Activated CD4-positive, alpha-beta T cell treated with anti-CD3 and anti-CD28 coated beads, Interleukin-2, amount 10 ng/mL, durations not matched to agents 7 days and 5 days (primary cell): ENCODE data around the gene TM9SF1. TPM values are rescaled to one million over a fixed set of nuclear protein-coding genes. Genes with fewer than 3 reads are reported as not detected.
"Not testable (repeated sequence)": the region's sequence is repeated elsewhere in the genome, so short reads cannot be mapped to it uniquely, and the experiment has no call there.

ENCODE experiments used
- CTCF ChIA-PET: fragments of 350-600 bp; sonication (Branson Sonifier 250); formaldehyde crosslinking; loops from one replicate; lab custom pipeline; 2021; ENCODE audit warnings: antibody characterized with exemption; lab: Charles Lee
- POLR2A ChIA-PET: fragments of 350-600 bp; sonication (Branson Sonifier 250); formaldehyde crosslinking; loops from one replicate; lab custom pipeline; 2021; ENCODE audit warnings: antibody characterized with exemption; lab: Charles Lee
- DNase-seq: peaks from one replicate; pipeline ENCODE4 v3.0.0-alpha.2; 2020
- H3K27ac Mint-ChIP-seq: one replicate; pipeline ENCODE4 v1.8.0; 2021; ENCODE audit warnings: mild to moderate bottlenecking, moderate library complexity, mixed read lengths
- H3K27me3 Mint-ChIP-seq: one replicate; pipeline ENCODE4 v1.8.0; 2021; ENCODE audit warnings: mixed read lengths
- H3K36me3 Mint-ChIP-seq: one replicate; pipeline ENCODE4 v1.8.0; 2021; ENCODE audit warnings: low read depth, mixed read lengths
- H3K4me1 Mint-ChIP-seq: one replicate; pipeline ENCODE4 v1.8.0; 2021; ENCODE audit warnings: mixed read lengths
- H3K4me3 Mint-ChIP-seq: one replicate; pipeline ENCODE4 v1.8.0; 2021; ENCODE audit warnings: mild to moderate bottlenecking, moderate library complexity, mixed read lengths
- H3K9me3 Mint-ChIP-seq: one replicate; pipeline ENCODE4 v1.8.0; 2021; ENCODE audit warnings: mixed read lengths
- total RNA-seq, 2 experiments: library from RNA; stranded (reverse); gene quantifications; one replicate each; pipeline ENCODE4 v1.2.3, GENCODE V29; 2021

TM9SF1 gene
- total RNA-seq, 2 experiments from 2014 or later = 28.6 to 33.2 TPM

- no peak for DNase-seq
- H3K27me3 Mint-ChIP-seq = no peaks in the 10 kb centered on the region
- no peak overlapping the region for H3K27ac Mint-ChIP-seq
- ChIA-PET CTCF (interaction anchor here (0.9 to 1.7 kb wide), 3 partner anchors 24 to 43 kb away, joined by 3 to 5 read pairs (median 3); partner anchors contain the start of genes IRF9 and TINF2), POLR2A (no interaction called here)
- H3K9me3 Mint-ChIP-seq = peaks cover 11% of the 10 kb centered on the region
- peaks cover 13% of the 10 kb centered on the region for H3K4me1 Mint-ChIP-seq
- H3K36me3 Mint-ChIP-seq = peaks cover 88% of the 10 kb centered on the region
- H3K4me3 Mint-ChIP-seq = no peak overlapping the region
These were observed 9.2 kb upstream of the TM9SF1 start for GRCh38 chr14:24204163-24205146.

GRCh38 chr14:24203249-24203886 lies 8.1 kb upstream of the TM9SF1 start:
- H3K4me3 Mint-ChIP-seq, DNase-seq, H3K27me3 Mint-ChIP-seq, POLR2A ChIA-PET, H3K27ac Mint-ChIP-seq: not testable (repeated sequence)
- H3K9me3 Mint-ChIP-seq = peaks cover 11% of the 10 kb centered on the region
- H3K4me1 Mint-ChIP-seq = peaks cover 22% of the 10 kb centered on the region
- H3K36me3 Mint-ChIP-seq = peaks cover 93% of the 10 kb centered on the region
- CTCF ChIA-PET = interaction anchor here (0.9 to 1.7 kb wide), 3 partner anchors 26 to 42 kb away, joined by 3 to 5 read pairs (median 3); partner anchors contain the start of genes IRF9 and TINF2

- H3K27ac Mint-ChIP-seq, POLR2A ChIA-PET, H3K27me3 Mint-ChIP-seq, H3K4me3 Mint-ChIP-seq, DNase-seq: not testable (repeated sequence)
- peaks cover 86% of the 10 kb centered on the region for H3K36me3 Mint-ChIP-seq
- H3K9me3 Mint-ChIP-seq = peaks cover 11% of the 10 kb centered on the region
- H3K4me1 Mint-ChIP-seq = peaks cover 26% of the 10 kb centered on the region
- CTCF ChIA-PET = interaction anchor here (1.7 kb wide), 1 partner anchor 41 kb away, joined by 5 read pairs; the partner anchor contains the start of gene IRF9
These were observed 7.3 kb upstream of the TM9SF1 start for GRCh38 chr14:24202538-24202937.

GRCh38 chr14:24198814-24199524 lies 3.7 kb upstream of the TM9SF1 start:
- peaks cover 11% of the 10 kb centered on the region for H3K9me3 Mint-ChIP-seq
- ChIA-PET CTCF (interaction anchor here (0.6 to 1.6 kb wide), 2 partner anchors 38 to 225 kb away, joined by 4 to 6 read pairs; partner anchors contain the start of gene IRF9), POLR2A (no interaction called here)
- no peak overlapping the region for H3K4me3 Mint-ChIP-seq
- H3K36me3 Mint-ChIP-seq = peaks cover 65% of the 10 kb centered on the region
- H3K27me3 Mint-ChIP-seq = no peaks in the 10 kb centered on the region
- DNase-seq = no peak
- peak overlapping the region; percentile 37 for H3K27ac Mint-ChIP-seq
- peaks cover 41% of the 10 kb centered on the region for H3K4me1 Mint-ChIP-seq

- peak overlapping the region; percentile 98 for H3K4me3 Mint-ChIP-seq
- H3K9me3 Mint-ChIP-seq = peaks cover 1% of the 10 kb centered on the region
- DNase-seq = no peak
- H3K36me3 Mint-ChIP-seq = peaks cover 57% of the 10 kb centered on the region
- POLR2A ChIA-PET = no interaction called here
- peak overlapping the region; percentile 66 for H3K27ac Mint-ChIP-seq
- CTCF ChIA-PET = interaction anchor here (0.8 to 2.3 kb wide), 4 partner anchors 9 to 234 kb away, joined by 3 to 5 read pairs (median 4); partner anchors contain the start of gene TINF2
- no peaks in the 10 kb centered on the region for H3K27me3 Mint-ChIP-seq
- peaks cover 50% of the 10 kb centered on the region for H3K4me1 Mint-ChIP-seq
These were observed 1.8 kb upstream of the TM9SF1 start for GRCh38 chr14:24197056-24197450.

GRCh38 chr14:24196071-24197055 lies 1.1 kb upstream of the TM9SF1 start:
- CTCF ChIA-PET = interaction anchor here (1.0 to 2.3 kb wide), 10 partner anchors 10 to 235 kb away, joined by 4 to 12 read pairs (median 5); partner anchors contain the start of genes CIDEB, IRF9, LTB4R2 and MDP1
- H3K4me1 Mint-ChIP-seq = peaks cover 54% of the 10 kb centered on the region
- no peak for DNase-seq
- POLR2A ChIA-PET = interaction anchor here (0.9 to 1.2 kb wide), 3 partner anchors 10 to 112 kb away, joined by 3 to 4 read pairs (median 3); partner anchors contain the start of genes CIDEB and IRF9
- H3K36me3 Mint-ChIP-seq = peaks cover 56% of the 10 kb centered on the region
- H3K27ac Mint-ChIP-seq = peak overlapping the region; percentile 99
- no peaks in the 10 kb centered on the region for H3K27me3 Mint-ChIP-seq
- peak overlapping the region; percentile 98 for H3K4me3 Mint-ChIP-seq
- H3K9me3 Mint-ChIP-seq = no peaks in the 10 kb centered on the region

GRCh38 chr14:24194873-24195185 lies 412 bp downstream of the TM9SF1 start:
- H3K4me1 Mint-ChIP-seq = peaks cover 61% of the 10 kb centered on the region
- peak overlapping the region; percentile 98 for H3K4me3 Mint-ChIP-seq
- ChIA-PET POLR2A (interaction anchor here (1.2 kb wide), 1 partner anchor 34 kb away, joined by 4 read pairs; the partner anchor contains the start of gene IRF9), CTCF (interaction anchor here (0.5 to 2.3 kb wide), 8 partner anchors 14 to 237 kb away, joined by 3 to 12 read pairs (median 5); partner anchors contain the start of genes IRF9, LTB4R2, MDP1 and TINF2)
- no peak for DNase-seq
- H3K36me3 Mint-ChIP-seq = peaks cover 53% of the 10 kb centered on the region
- H3K27ac Mint-ChIP-seq = peak overlapping the region; percentile 99
- H3K27me3 Mint-ChIP-seq = no peaks in the 10 kb centered on the region
- no peaks in the 10 kb centered on the region for H3K9me3 Mint-ChIP-seq

- H3K27ac Mint-ChIP-seq = peak overlapping the region; percentile 99
- H3K36me3 Mint-ChIP-seq = peaks cover 50% of the 10 kb centered on the region
- no peaks in the 10 kb centered on the region for H3K27me3 Mint-ChIP-seq
- H3K4me1 Mint-ChIP-seq = peaks cover 66% of the 10 kb centered on the region
- no peak for DNase-seq
- H3K4me3 Mint-ChIP-seq = peak overlapping the region; percentile 98
- ChIA-PET CTCF (interaction anchor here (0.7 to 2.1 kb wide), 8 partner anchors 13 to 116 kb away, joined by 3 to 12 read pairs (median 4); partner anchors contain the start of genes CHMP4A, CIDEB, IRF9 and LTB4R2), POLR2A (no interaction called here)
- no peaks in the 10 kb centered on the region for H3K9me3 Mint-ChIP-seq
These were observed 912 bp downstream of the TM9SF1 start for GRCh38 chr14:24194186-24194872.

- ChIA-PET POLR2A (no interaction called here), CTCF (interaction anchor here (0.6 to 1.5 kb wide), 2 partner anchors 20 to 69 kb away, joined by 3 to 5 read pairs; partner anchors contain the start of gene CHMP4A)
- Mint-ChIP-seq H3K4me3 (no peak overlapping the region), H3K36me3 (peaks cover 45% of the 10 kb centered on the region), H3K9me3 (no peaks in the 10 kb centered on the region), H3K27me3 (no peaks in the 10 kb centered on the region), H3K27ac (peak overlapping the region; percentile 69), H3K4me1 (peaks cover 69% of the 10 kb centered on the region)
- DNase-seq = no peak
These were observed 2.3 kb downstream of the TM9SF1 start for GRCh38 chr14:24192933-24193332.

GRCh38 chr14:24190416-24190815 lies 4.8 kb downstream of the TM9SF1 start:
- ChIA-PET POLR2A (no interaction called here), CTCF (no interaction called here)
- DNase-seq = no peak
- Mint-ChIP-seq H3K27me3 (no peaks in the 10 kb centered on the region), H3K9me3 (no peaks in the 10 kb centered on the region), H3K36me3 (peaks cover 40% of the 10 kb centered on the region), H3K4me3 (no peak overlapping the region), H3K27ac (no peak overlapping the region), H3K4me1 (peaks cover 69% of the 10 kb centered on the region)
